Suppressor macrophage treated with lipopolysaccharide for 1 hour (primary cell): Measurements from ENCODE around the gene ZNF567.
A peak's percentile ranks its signal among the peaks of the same experiment; 100 is the strongest.
"Not testable (repeated sequence)": the region's sequence is repeated elsewhere in the genome, so short reads cannot be mapped to it uniquely, and the experiment has no call there.

Source experiments
- DNase-seq, 3 donors: peaks; one replicate each; pipeline ENCODE4 v3.0.0-alpha.2; 2020 to 2022

ZNF567 gene

DNA sequence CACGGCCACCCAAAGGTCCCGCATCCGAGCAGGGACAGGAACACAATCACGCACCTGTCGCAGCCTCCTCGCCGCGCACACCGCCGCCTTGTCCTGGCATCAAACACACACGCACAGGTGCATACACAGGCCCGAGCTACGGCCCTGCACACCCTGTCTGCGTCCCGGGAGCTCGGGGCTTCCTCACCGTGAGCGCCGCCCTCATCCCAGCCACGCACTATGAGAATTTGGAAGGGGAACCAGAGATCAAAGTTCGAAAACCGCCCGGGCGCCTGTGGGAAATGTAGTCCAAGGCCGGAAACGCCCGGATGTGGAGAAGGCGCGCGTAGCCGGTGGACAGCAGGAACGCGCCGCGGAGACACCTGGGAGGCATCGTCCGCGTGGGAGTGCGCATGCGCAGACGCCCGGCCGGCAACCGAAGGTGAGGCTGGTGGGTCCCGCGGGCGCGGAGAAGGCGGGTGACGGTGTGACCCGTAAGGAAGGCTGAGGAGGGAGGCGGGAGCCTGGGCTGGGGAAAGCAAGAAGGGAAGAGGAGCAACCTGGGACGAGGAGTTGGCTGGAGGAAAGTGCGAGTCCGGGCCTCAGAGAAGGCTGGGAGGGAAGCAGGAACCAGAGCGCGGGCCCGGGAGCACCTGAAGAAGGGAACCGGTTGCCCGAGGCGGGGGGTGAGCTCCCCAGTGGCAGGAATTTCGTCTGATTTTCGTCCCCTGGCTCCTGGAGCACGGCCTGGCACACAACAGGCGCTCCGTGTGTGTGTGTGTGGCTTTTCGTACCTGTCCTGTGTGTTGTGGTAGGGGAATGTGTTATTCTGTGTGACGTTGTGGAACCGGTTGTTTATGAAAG is at the start of gene ZNF567:
Gene ZNF567, plus strand, starts transcription at position 399 of the 843 bp plus-strand sequence. CDS start 7,256 bp downstream, outside the sequence.
- DNase-seq: peak; percentile 97 to 98 (median 97)

DNA sequence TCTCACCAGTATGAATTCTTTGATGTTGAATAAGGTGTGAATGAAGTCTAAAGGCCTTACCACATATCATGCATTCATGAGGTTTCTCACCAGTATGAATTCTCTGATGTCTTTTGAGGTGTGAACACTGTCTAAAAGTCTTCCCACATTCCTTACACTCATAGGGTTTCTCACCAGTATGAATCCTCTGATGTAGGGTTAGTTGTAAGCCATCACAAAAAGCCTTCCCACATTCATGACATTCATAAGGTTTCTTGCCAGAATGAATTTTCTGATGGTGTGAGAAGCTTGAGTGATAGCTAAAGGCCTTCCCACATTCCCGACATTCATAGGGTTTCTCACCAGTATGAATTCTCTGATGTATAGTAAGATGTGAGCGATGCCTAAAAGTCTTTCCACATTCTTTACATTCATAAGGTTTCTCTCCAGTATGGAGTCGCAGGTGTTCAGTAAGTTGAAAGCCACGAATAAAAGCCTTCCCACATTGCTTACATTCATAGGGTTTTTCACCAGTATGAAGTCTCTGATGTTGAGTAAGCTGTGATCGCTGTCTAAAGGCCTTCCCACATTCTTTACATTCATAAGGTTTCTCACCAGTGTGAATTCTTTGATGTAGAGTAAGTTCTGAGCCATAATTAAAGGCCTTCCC is 48.4 kb upstream of the ZNF567 start:
- DNase-seq: peak in 1 of 3 donors; percentile 1

DNA sequence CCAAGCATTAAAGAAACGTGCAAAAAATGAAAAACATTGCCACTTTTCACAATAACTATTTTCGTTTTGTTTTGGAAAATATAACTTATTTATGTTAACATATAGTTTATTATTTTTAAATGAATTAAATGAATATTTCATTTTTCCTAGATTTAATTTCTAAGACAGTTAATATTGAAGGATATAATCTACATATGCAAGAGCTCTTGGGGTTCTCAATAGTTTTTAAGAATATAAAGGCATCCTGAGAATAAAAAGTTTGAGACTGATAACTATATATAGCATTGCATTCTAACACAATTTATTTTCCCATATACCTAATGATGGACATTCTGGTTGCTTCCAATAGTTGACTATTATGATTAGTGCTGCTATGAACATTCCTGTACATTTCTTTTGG is 40.7 kb upstream of the ZNF567 start:
- DNase-seq: no peak

DNA sequence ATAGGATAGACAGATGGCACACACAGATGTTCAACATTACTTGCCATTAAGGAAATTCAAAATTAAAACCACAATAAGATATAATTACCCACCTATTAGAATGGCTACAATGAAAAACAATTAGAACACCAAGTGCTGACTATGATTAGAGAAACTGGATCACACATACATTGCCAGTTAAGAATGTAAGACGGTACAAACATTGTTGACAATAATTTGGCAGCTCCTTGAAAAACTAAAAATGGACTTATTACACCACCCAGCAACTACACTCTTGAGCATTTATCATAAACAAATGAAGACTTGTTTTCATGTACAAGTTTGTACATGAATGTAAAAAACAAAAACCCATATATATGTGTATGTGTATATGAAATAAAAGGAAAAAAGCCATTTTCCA is 34.5 kb upstream of the ZNF567 start:
- no peak for DNase-seq

DNA sequence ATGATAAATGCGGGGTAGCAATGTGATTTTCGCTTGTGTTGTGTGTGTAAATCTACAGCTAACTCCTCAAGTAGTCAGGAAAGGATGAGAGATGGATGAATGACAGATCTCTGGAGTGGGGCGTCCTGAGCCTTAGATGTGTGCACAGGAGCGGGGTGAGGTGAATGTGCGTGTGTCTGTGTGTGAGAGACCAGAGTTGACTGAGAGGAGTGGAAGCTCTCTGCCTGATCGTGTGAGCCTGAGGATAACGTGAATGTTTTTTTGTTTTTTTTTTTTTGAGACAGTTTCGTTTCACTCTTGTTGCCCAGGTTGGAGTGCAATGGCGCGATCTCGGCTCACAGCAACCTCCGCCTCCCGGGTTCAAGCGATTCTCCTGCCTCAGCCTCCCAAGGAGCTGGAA is 21.6 kb upstream of the ZNF567 start:
- no peak for DNase-seq

DNA sequence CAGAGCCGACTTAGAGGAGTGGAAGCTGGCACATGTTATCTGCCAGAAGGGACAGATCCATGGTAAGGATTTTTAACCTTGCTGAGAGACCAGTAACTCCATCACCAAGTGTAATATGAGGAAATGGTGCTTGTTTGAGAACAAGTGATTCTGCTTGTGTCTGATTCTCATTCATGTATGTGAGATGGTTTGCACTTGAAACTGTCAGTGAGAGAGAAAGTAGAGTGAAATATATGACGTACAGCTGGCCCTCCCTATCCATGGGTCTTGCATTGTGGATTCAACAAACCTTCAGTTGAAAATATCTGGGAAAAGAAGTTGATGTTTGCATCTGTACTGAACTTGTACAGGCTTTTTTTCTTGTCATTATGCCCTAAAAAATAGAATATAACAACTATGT is 18.8 kb upstream of the ZNF567 start:
- no peak for DNase-seq

DNA sequence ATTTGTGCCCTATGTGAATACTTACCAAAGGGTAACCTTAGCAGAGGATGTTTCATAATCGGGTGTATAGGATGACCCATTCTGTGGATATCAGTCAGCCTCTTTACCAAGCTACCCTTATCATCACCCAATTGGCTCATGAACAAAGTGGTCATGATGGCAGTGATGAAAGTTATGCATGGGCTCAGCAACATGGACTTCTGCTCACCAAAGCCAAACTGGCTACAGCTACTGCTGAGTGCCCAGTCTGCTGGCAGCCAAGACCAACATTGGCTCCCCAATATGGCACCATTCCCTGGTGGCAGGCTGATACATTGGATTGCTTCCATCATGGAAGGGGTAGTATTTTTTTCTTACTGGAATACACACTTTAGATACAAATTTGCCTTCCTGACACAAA is 15.0 kb upstream of the ZNF567 start:
- no peak for DNase-seq

DNA sequence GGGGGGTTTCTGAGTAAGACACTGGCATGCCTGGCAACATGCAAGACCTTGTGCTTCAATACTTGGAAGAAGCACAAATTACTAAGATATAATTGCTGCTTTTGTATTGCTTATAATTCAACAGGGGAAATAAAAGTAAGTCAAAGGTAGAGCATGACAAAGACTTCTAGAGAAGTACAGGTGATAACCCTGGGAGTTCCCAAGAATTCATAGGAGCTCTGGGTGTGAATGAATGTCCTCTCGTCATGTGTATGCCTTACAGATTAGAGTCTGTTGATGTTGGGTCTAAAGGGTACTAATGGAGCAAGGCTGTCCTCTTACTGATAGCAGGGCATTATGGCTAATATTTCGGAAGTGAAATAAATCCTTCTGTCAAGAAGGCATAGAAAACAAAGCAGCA is 13.2 kb upstream of the ZNF567 start:
- no peak for DNase-seq

DNA sequence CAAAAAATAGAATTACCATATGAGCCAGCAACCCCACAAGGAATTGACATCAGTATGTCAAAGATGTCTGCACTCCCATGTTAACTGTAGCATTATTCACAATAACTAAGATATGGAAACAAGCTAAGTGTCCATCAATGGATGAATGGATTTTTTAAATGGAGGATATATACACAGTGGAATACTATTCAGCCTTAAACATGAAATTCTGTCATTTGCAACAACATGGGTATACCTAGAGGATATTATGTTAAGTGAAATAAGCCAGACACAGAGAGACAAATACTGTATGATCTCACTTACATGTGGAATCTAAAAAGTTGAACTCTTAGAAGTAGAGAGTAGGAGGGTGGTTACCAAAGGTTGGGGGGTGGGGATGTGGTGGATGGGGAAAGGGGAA is 8.0 kb upstream of the ZNF567 start:
- no peak for DNase-seq

DNA sequence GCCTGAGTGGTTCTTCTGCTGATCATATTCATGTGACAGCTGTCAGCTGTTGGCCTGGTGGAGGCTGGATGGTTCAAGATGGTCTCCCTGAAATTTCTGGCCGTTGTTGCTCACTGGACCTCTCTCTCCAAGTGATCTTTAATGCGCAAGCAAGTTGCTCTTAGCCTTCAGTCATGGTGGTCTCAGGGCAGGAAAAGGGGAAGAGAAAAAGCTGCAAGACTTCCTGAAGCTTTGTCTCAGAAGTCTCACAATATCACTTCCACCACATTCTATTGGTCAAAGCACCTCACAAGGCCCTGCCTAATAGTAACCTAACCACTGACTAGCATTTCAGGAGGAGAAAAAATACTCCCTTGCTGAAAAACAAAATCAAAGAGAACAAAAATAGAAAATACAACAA is 1.6 kb upstream of the ZNF567 start:
- no peak for DNase-seq

DNA sequence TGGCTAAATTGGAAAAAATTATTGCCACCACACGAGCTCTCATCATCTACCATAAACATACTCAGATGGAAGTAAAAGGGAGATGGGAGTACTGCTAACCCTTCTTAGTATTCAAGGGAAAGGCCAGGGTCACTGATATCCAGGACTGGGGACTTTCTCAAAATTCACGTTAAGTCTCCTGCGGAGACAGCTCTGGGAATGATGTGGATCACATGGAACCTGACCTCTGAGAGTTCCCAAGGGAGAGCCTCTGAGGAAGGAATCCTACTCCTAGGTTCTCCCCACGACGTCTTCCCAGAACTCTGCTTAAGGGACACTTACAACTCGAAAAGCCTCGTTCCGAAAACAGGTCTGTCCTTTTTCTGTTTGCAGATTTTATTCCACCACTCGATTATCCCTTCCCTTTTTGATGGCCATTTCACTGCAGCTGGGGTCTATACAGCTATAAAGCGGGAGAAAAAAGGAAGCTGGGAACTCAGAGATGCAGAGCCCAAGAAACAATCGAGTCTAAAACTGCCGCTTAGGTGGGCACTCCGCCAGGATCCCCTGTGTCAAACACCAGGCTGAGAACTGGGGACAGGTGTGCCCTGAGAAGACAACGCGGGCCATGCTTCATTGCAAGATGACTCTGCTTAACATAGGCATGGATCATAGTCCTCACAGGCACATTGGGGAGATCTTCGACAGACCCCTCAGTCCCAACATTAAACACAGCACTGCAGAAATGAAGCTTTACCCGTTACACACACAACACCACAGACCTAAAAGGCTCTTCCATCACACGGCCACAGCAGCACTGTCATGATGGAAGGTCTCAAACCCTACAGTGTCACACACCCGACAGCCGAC is 823 bp upstream of the ZNF567 start:
- DNase-seq: peak in 1 of 3 donors; percentile 2

DNA sequence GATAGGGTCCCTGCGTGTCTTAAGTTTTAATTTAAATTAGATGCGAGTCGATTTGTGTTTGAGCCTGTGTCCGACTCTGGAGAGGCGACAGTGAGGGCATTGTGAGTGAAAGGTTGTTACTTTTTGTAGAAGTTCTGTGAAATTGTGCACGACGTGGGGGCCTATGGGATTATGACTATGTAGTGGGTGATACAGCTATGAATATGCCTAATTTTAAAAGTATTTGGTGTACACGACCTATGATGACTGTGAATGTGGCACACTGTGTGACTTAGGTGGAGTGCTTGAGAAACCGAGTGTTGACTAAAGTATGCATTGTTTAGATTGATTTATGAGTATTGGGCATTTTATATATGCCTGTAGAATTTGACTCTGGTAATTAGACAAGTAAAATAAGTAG is 646 bp downstream of the ZNF567 start:
- peak in 1 of 3 donors; percentile 5 for DNase-seq

DNA sequence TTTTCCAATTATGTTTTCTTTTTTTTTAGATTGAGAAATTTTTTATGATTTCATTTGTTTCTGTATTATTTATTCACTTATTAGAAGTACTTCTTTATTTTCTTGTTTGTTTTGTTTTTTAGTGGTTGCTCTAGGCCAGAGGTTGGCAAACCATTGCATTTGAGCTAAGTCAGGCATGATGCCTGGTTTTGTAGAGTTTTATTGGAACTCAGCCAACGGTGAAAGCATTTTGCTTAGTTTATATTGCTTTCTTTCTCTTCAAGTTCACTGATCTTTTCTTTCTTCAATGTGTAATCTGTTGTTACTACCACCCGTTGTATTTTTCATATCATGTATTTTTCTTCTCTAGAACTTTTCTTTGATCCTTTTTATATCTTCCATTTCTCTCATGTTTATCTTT is 19.7 kb downstream of the ZNF567 start:
- DNase-seq: no peak

DNA sequence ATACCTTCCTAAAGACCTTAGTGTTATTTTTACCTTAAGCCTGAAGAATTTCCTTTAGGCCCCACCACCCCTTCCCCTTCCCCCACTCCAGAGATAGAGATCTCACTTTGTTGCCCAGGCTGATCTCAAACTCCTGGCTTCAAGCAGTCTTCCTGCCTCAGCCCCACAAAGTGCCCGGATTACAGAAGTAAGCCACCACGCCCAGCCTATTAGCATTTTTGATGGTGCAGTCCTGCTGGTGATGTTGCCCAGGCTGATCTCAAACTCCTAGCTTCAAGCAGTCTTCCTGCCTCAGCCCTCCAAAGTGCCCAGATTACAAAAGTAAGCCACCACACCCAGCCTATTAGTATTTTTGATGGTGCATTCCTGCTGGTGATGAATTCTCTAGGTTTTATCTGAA is 22.0 kb downstream of the ZNF567 start:
- DNase-seq: no peak

DNA sequence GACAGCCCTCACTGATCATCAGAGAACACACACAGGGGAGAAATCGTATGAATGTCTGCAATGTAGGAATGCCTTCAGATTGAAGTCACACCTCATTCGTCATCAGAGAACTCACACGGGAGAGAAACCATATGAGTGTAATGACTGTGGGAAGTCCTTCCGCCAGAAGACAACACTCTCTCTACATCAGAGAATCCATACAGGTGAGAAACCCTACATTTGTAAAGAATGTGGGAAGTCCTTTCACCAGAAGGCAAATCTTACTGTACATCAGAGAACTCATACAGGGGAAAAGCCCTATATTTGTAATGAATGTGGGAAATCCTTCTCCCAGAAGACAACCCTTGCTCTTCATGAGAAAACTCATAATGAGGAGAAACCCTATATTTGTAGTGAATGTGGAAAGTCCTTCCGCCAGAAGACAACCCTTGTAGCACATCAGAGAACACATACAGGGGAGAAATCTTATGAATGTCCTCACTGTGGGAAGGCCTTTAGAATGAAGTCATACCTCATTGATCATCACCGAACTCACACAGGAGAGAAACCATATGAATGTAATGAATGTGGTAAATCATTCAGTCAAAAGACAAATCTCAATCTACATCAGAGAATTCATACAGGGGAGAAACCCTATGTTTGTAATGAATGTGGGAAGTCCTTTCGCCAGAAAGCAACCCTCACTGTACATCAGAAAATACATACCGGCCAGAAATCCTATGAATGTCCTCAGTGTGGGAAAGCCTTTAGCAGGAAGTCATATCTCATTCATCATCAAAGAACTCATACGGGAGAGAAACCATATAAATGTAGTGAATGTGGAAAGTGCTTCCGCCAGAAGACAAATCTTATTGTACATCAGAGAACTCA is 32.5 kb downstream of the ZNF567 start:
- peak in 2 of 3 donors; percentile 0 to 2 for DNase-seq

DNA sequence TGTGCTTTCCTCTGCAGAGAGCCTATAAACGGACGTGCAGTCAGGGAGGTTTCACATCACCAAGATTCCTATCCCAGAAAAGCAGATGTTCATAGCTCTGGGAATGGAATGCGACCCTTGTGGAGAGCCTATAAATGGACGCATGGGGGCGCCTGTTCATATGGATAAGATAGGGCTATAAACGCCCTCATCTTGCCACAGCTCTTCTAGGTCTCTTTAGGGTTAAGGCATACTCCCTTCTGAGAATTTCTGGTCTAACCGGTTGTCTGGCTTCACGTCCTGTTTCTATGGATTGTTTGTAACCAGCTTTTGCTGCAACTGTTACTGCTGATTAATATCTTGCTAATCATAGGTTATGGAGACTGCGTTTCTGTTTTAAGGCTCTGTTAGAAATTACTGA is 48.8 kb downstream of the ZNF567 start:
- DNase-seq: not testable (repeated sequence)

DNA sequence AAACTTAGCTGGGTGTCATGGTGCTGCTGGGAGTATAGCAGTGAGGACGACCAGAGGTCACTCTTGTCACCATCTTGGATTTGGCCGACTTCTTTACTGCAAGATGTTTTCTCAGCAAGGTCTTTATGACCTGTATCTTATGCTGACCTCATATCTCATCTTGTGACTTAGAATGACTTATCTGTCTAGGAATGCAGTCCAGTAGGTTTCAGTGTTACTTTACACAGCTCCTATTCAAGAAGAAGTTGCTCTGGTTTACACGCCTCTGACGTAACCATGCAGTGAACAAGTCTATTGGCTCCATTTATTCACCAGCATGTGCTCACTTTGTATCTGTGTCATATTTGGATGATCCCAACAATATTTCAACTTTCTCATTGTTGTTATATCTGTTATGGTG is 58.5 kb downstream of the ZNF567 start:
- DNase-seq: no peak

DNA sequence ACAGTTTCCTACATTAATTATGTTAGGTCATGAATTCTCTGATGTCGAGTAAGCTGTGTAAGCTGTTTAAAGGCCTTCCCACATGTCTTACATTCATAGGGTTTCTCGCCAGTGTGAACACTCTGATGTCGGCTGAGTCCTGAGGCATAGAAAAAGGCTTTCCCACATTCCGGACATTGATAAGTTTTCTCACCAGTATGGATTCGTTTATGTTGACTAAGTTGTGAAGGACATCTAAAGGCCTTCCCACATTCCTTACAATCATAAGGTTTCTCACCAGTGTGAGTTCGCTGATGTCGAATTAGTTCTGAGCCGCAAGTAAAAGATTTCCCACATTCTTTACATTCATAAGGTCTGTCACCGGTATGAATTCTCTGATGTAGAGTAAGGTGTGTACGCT is 60.3 kb downstream of the ZNF567 start:
- DNase-seq: no peak

DNA sequence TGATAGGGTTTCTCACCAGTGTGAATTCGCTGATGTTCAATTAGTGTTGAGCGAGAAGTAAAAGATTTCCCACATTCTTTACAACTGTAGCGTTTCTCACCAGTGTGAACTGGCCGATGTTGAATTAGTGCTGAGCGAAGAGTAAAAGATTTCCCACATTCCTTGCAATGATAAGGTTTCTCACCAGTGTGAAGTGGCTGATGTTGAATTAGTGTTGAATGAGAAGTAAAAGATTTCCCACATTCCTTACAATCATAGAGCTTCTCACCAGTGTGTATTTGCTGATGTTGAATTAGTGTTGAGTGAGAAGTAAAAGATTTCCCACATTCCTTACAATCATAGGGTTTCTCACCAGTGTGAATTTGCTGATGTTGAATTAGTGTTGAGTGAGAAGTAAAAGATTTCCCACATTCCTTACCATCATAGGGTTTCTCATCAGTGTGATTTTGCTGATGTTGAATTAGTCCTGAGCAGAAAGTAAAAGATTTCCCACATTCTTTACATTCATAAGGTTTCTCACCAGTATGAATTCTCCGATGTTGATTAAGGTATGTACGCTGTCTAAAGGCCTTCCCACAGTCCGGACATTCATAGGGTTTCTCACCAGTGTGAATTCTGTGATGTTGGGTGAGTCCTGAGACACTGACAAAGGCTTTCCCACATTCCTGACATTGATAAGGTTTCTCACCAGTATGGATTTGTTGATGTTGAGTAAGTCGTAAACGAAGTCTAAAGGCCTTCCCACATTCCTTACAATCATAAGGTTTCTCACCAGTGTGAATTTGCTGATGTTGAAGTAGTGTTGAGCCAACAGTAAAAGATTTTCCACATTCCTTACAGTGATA is 61.2 kb downstream of the ZNF567 start:
- no peak for DNase-seq

DNA sequence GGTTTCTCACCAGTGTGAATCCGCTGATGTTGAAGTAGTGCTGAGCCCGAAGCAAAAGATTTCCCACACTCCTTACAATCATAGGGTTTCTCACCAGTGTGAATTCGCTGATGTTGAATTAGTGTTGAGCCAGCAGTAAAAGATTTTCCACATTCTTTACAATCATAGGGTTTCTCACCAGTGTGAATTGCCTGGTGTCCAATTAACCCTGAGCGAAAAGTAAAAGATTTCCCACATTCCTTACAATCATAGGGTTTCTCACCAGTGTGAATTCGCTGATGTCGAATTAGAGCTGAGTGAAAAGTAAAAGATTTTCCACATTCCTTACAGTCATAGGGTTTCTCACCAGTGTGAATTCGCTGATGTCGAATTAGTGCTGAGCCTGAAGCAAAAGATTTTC is 62.2 kb downstream of the ZNF567 start:
- not testable (repeated sequence) for DNase-seq

DNA sequence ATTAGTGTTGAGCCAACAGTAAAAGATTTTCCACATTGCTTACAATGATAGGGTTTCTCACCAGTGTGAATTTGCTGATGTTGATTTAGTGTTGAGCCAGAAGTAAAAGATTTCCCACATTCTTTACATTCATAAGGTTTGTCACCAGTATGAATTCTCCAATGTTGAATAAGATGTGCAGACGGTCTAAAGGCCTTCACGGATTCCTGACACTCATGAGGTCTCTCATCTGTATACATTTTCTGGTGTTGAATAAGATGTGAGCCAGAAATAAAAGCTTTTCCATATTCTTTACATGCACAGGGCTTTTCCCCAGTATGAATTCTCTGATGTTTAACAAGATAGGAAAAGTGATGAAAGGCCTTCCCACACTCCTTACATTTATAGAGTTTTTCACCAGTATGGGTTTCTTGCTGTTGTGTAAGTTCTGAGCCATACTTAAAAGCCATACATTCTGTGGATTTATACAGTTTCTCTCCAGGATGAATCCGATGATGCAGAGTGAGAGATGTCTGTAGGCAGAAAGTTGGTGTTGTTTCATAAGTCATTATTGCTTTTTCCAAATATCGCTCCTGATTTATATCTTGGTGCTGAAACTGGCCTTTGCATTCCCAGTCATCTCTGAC is 62.8 kb downstream of the ZNF567 start:
- no peak for DNase-seq
